Effector CD8-positive, alpha-beta T cell (primary cell): ENCODE measurements around the gene FGF5.

Source experiments
- DNase-seq: peaks from one replicate; lab custom pipeline; 2025; lab: John Stamatoyannopoulos, UW

Gene FGF5

DNA sequence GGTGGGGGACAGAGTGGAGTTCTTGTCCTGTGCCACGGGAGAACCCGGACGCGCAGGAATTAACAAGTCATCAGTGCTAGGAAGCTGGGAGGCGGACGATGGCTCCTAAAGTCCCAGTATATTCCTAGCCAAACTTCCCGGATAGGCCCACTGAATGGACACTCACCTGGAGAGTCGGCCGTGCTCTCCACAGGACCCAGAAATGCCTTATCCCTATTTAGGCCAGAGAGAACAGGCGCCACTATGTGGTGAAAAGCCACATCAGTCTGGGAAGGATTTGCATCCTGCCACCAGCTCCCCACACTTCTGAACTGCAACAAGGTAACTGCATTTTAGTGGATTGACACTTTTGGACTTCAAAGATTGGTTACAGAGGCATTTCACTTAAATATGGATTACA is 70.1 kb downstream of the FGF5 start:
- DNase-seq, result no peak

DNA sequence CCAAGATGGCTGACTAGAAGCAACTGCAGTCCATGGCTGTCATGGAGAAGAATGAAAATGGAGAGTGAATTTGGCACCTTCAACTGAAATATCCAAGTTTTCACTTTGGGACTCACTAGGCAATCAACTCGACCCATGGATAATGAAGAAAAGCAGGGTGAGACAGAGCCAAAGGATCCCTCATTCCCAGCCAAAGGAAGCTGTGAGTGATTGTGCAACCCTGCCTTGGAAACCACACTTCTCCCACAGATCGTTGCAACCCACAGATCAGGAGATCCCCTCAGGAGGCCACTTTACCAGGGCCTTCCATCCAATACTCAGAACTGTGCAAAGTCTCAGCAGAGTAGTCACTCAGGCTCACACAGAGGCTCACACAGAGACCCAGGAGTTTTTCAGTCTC is 73.6 kb downstream of the FGF5 start:
- no peak for DNase-seq
